ENCODE data around the gene PROP1.

The PROP1 gene

GRCh38 chr5:177997846-177998245, 1.8 kb upstream of the PROP1 start:
- H3K27me3 ChIP-seq (ENCODE audit: insufficient read depth, poor library complexity, severe bottlenecking), result peaks cover 2% of the 10 kb centered on the region

DNA sequence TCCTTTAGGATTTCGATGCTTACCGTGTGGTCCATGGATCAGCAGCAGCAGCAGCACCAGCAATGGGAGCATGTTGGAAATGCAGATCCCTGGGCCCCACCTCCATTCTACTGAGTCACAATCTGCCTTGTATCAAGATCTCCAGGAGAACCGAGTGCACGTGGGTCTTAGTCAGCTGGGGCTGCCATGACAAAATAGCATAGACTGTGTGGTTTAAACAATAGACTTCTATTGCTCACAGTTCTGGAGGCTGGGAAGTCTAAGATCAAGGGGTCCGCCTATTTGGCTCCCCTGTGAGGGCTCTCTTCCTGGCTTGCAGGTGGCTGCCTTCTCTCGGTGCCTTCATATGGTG, 1.3 kb upstream of the PROP1 start:
- Histone ChIP-seq H3K27ac (replicated peaks) (no peak overlapping the region), H3K4me3 (replicated peaks; ENCODE audit: insufficient read depth, low read length) (no peak overlapping the region), H3K27me3 (ENCODE audit: insufficient read depth, poor library complexity, severe bottlenecking) (peaks cover 2% of the 10 kb centered on the region)
- TF ChIP-seq CTCF (IDR thresholded peaks at IDR 0.05; ENCODE audit: insufficient read depth, low read length), result no peak
- TF ChIP-seq POLR2AphosphoS5 (IDR thresholded peaks at IDR 0.05; ENCODE audit: low read depth), result no peak
- TF ChIP-seq, protein P1, sequence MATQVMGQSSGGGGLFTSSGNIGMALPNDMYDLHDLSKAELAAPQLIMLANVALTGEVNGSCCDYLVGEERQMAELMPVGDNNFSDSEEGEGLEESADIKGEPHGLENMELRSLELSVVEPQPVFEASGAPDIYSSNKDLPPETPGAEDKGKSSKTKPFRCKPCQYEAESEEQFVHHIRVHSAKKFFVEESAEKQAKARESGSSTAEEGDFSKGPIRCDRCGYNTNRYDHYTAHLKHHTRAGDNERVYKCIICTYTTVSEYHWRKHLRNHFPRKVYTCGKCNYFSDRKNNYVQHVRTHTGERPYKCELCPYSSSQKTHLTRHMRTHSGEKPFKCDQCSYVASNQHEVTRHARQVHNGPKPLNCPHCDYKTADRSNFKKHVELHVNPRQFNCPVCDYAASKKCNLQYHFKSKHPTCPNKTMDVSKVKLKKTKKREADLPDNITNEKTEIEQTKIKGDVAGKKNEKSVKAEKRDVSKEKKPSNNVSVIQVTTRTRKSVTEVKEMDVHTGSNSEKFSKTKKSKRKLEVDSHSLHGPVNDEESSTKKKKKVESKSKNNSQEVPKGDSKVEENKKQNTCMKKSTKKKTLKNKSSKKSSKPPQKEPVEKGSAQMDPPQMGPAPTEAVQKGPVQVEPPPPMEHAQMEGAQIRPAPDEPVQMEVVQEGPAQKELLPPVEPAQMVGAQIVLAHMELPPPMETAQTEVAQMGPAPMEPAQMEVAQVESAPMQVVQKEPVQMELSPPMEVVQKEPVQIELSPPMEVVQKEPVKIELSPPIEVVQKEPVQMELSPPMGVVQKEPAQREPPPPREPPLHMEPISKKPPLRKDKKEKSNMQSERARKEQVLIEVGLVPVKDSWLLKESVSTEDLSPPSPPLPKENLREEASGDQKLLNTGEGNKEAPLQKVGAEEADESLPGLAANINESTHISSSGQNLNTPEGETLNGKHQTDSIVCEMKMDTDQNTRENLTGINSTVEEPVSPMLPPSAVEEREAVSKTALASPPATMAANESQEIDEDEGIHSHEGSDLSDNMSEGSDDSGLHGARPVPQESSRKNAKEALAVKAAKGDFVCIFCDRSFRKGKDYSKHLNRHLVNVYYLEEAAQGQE (IDR thresholded peaks at IDR 0.05; ENCODE audit: insufficient replicate concordance, low read depth), result no peak
- no peak for TF ChIP-seq SPI1 (IDR thresholded peaks at IDR 0.05; ENCODE audit: borderline replicate concordance, low read depth)
- DNase-seq (ENCODE audit: low read depth in 1 of 2, low spot score in 1 of 2), result no peak

More at GRCh38 chr5:177997846-177998245, 1.8 kb upstream of the PROP1 start:
- DNase-seq (ENCODE audit: low read depth in 1 of 2, low spot score in 1 of 2), result no peak
- no peak for TF ChIP-seq POLR2AphosphoS5 (IDR thresholded peaks at IDR 0.05; ENCODE audit: low read depth)
- TF ChIP-seq, protein P1 (IDR thresholded peaks at IDR 0.05; ENCODE audit: insufficient replicate concordance, low read depth), result no peak
- no peak for TF ChIP-seq CTCF (IDR thresholded peaks at IDR 0.05; ENCODE audit: insufficient read depth, low read length)
- Histone ChIP-seq H3K27ac (replicated peaks) (no peak overlapping the region), H3K4me3 (replicated peaks; ENCODE audit: insufficient read depth, low read length) (no peak overlapping the region)

GRCh38 chr5:177996660-177997318, 747 bp upstream of the PROP1 start:
- H3K27me3 ChIP-seq (ENCODE audit: insufficient read depth, poor library complexity, severe bottlenecking), result peaks cover 2% of the 10 kb centered on the region
- no peak for DNase-seq (ENCODE audit: low read depth in 1 of 2, low spot score in 1 of 2)
- no peak overlapping the region for H3K4me3 ChIP-seq (replicated peaks; ENCODE audit: insufficient read depth, low read length)
- TF ChIP-seq, protein P1 (IDR thresholded peaks at IDR 0.05; ENCODE audit: insufficient replicate concordance, low read depth), result no peak
- no peak for TF ChIP-seq GABPA (IDR thresholded peaks at IDR 0.05; ENCODE audit: low read depth)
- TF ChIP-seq CTCF (IDR thresholded peaks at IDR 0.05; ENCODE audit: insufficient read depth, low read length), result no peak
- TF ChIP-seq POLR2AphosphoS5 (IDR thresholded peaks at IDR 0.05; ENCODE audit: low read depth), result no peak
- peak; percentile 38; the same call in 1 of the 2 replicates for TF ChIP-seq SPI1 (IDR thresholded peaks at IDR 0.05; ENCODE audit: borderline replicate concordance, low read depth)
- no peak overlapping the region for H3K27ac ChIP-seq (replicated peaks)
